GM12892 (cell line): Measurements from ENCODE around the gene ANKS1B.

Experiments used
- POLR2A ChIP-seq: IDR thresholded peaks from 2 replicates; pipeline ENCODE4 v1.6.1; 2011; ENCODE audit warnings: low read depth, low read length, control low read depth
- POLR2AphosphoS5 ChIP-seq: IDR thresholded peaks from 2 replicates; pipeline ENCODE4 v1.6.1; 2011; ENCODE audit warnings: low read depth, low read length, control low read depth
- TAF1 ChIP-seq: IDR thresholded peaks from 2 replicates; pipeline ENCODE4 v1.6.1; 2011; ENCODE audit warnings: low read depth, mild to moderate bottlenecking, control low read depth, low read length, borderline replicate concordance

- TF ChIP-seq POLR2A (no peak), POLR2AphosphoS5 (no peak), TAF1 (no peak)
These were observed 892.5 kb downstream of the ANKS1B start for GRCh38 chr12:99092100-99092851.
